Stimulated activated CD4-positive, alpha-beta T cell treated with anti-CD3 and anti-CD28 coated beads, Interleukin-1b, Interleukin-23, amount 100 ng/mL, for 48 hours (primary cell): ENCODE data around the gene PRCD.
"Not testable (repeated sequence)": the region's sequence is repeated elsewhere in the genome, so short reads cannot be mapped to it uniquely, and the experiment has no call there.

Experiments
- DNase-seq: peaks from one replicate; pipeline ENCODE4 v3.0.0-alpha.2; 2020

Gene PRCD

DNA sequence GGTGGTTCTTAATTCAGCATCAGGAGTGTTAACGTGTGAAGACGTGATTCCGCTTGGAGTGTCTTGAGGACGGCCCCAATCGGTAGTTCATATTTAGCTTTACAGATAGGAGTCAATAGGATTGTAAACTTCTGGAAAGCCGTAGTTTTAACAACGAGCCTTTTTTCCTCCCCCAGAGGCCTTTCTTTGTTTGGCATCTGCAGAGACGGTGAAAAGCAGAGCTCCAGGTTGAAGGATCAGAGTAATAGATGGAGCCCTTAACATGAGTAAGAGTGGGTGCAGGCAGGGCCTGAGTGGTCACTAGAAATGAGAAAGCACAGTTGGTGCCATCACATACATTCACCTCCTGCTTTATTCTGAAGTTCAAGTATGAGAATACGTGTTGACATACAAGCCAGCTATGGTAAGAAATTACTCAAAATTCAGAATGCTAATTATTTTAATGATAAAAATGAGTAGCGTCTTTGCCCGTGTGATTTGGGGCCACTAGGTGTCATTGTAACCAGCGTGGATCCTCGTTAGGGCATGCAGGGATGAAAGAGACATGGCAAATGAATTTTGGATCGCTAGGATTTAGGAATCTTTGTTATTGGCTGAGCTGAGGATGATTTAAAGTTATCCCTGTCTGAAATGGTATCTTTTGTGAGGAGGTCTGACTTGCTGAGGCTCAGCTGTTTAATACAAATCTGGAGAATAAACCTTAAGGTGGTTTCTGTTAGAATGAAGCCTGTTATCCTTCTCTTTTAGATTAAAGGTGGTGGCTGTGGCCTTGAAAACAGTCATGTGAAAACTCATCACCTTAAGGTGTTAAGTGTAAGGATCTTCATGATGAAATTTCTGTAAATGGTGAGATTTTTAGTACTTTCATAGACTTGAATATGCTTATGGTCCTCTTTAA lies 18.6 kb downstream of the PRCD start:
- DNase-seq = no peak

DNA sequence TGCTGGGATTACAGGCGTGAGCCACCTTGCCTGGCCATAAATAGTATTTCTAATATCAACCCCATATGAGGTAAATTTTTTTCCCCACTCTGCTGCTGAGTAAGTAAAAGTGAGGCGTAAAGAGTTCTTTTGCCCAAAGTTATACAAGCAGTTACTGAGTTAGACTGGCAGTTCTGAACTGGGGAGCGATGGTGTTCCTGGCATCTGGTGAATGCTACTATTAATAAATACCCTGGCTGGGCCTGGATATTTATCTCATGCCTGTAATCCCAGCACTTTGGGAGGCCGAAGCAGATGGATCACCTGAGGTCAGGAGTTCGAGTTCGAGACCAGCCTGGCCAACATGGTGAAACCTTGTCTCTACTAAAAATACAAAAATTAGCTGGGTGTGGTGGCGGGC lies 19.6 kb downstream of the PRCD start:
- not testable (repeated sequence) for DNase-seq

DNA sequence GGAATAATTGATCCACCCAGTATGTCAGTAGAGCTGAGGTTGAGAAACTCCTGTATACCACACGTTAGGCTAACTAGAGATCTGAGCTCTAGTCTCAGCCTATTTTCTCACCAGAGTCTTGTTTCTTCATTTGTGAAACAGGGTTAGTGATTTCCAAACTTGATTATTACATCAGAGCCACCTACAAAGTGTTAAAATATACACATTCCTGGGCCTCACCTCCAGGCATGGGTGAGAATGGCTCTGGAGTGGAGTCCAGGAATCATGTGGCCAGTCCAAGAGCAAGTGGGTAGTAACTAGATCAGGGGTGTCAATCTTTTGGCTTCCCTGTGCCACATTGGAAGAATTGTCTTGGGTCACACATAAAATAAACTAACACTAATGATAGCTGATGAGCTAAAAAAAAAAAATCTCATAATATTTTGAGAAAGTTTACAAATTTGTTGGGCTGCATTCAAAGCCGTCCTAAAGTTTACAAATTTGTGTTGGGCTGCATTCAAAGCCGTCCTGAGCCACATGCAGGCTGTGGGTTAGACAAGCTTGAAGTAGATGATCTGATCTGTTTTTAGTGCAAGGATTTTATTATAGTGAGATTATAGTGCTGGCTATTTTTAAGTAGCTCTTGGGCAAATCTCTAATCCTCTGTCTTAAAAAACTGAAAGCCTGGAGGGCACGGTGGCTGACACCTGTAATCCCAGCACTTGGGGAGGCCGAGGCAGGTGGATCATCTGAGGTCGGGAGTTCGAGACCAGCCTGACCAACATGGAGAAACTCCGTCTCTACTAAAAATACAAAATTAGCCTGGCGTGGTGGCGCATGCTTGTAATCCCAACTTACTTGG lies 20.4 kb downstream of the PRCD start:
- DNase-seq = no peak

DNA sequence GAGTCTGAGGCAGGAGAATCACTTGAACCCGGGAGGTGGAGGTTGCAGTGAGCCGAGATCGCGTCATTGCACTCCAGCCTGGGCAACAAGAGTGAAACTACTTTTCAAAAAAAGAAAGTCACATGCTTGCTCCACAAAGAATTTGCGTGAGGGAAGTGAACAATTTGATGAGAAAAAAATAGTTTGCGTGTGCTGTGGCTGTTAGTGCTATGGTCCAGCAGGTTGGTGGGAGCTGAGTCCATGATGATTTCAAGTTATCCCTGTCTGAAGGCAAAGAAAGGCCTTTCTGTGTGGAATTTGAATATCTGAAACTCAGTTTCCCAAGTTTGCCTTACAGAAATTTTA lies 21.0 kb downstream of the PRCD start:
- no peak for DNase-seq

DNA sequence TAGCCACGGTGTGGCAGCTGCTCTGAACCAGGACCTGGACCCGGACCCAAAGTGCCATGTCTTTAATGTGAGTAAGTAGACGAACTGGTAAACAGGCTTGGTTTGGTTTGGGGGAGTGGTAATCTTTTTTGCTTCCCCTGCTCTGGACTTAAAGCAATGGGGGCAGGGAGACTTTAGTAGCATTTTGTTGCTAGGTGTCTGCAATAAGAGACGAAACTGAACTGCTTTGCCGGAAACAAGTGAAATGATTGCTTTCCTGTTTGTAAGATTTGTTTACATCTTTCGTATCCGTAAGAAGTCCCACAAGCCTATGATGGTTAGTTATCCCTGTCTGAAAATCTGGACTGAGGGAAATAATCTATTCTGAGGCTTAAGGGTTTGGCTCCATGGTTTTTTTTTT lies 21.5 kb downstream of the PRCD start:
- DNase-seq = no peak

DNA sequence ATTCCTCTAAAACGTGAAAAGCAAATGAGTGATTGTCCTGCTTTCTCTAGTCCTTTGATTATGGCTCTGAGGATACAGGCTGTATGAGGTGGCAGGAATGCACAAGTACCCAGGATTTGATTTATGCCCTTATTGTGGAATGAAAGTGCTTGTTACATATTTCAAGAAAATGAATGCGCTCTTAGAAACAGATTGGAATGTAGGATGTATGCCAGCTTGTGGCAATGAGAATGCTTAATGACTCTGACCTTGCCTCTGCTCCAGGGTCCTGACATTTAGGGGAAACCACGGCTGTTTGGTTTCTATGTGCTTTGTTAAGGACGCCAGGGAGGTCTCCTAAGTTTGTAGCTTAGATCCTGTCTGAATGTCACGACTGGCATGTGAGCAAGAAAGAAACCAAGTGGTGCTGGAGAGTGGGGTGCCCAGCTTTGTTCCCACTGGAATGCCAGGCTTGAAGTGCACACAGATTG lies 22.0 kb downstream of the PRCD start:
- no peak for DNase-seq

DNA sequence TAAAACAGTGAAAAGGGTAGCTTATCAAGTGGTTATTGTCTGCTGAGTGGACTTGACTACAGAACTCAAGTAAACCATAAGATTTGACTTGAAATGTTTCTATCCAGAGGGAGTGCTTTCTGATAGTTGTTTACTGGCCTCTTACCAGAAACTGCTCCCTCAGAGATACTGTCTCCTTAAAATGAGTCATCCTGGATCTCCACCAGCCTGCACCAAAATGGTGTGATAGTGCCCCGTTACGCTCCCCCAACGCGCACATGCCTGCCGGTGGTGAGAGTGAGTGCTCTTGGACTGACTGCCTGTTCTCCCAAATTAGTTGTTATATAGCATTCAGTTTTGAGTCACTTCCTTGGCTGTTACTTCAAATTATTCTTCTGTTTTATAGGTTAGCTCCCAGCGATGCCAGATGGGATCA lies 22.9 kb downstream of the PRCD start:
- no peak for DNase-seq

DNA sequence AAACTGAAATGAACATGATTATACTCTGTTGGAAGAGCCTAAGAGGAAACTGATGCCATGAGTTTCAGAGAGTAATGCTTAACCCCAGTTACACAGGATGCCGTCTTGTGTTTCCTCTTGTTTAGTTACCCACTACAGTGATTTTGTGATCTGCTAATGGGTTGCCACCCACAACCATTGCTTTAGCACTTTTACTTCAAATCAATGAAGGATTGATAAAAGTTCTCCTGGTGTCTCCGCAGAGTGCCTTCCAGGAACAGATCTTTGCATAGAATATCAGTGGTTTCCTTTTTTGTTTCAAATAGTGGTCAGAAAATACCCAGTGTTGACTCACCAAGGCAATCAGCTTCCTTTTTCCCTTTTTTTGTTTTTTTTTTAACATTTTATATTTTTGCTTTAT lies 23.5 kb downstream of the PRCD start:
- not testable (repeated sequence) for DNase-seq

DNA sequence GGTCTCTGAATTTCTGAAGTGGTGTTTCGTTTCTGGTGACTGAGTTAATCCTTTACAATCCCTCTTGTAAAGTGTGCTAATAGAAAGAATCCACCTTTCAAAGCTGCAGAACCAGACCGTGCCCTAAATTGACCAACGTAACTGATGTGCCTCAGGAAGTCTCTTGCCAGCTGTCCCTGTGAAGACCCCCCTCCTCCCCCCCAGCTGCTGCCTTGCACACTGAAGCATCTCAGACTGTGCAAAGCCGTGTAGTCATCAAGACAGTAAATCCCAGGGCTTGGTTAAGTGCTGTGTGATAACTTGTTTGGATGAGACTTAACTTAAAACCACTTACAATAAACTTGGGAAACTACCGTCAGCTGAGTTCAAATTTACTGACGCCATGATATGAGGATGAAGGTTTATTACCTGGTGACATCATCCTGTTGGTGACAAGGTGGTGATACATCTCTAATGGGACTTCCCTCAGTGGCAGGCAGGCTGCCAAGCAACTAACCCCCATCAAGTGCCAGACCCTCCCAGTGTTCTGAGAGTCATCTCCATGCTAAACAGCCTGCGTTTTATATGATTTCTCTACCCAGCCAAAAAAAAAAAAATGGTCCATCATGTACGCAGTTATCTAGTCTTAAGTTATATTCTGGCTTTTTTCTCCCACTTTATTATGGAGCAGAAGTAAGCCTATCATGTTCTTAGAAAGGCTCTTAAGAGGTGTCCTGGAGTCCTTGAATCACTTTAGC lies 25.3 kb downstream of the PRCD start:
- DNase-seq = peak; percentile 32

DNA sequence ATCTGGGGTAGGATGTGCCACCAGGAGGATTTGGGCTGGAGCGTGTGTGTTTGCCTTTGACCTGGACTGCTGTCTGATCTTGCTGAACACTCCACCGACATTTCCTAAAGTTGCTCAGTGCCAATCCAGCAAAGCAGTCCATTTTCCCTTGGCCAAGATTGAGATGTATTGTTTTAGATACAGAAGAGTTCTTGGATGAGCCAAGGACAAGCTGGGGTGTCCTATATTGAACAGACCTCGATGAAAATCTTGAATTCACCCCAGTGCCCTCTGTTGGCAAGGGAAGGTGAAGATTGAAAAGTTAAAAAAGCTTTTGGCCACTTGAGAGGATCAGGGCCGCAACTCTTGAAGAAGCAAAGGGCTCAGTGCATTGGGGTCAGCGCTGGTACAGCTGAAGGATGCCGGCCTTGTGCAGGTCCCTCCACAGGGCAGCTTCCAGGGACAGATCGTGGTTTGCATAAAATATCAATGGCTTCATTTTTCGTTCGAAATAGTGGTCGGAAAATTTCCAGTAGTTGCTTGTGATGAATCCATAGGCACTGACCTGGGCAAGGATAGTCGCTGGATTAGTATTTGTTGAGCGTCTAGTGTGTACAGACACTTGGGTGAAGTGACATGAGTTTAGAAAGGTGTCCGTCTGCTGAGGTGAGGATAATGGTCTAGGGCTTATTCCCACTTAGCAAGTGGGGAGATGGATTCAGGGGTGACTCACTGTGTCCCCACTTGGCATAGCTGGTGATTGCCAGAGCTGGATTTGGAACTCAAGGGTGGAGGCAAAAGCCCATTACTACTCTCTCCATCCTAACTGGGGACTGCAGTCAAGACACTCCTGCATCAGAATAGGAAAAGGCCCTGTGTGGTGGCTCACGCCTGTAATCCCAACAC lies 26.1 kb downstream of the PRCD start:
- DNase-seq = no peak

DNA sequence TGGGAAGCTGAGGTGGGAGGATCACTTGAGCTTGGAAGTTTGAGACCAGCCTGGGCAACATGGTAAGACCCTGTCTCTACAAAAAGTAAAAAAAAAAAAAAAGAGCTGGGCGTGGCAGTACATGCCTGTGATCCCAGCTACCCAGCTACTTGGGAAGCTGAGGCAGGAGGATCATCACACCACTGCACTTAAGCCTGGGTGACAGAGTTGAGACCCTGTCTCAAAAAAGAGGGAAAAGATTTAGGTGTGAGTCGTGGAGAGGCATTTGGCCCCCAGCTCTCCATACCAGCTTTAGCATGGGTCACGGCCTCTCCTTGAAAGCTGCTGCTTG lies 26.7 kb downstream of the PRCD start:
- DNase-seq = no peak

DNA sequence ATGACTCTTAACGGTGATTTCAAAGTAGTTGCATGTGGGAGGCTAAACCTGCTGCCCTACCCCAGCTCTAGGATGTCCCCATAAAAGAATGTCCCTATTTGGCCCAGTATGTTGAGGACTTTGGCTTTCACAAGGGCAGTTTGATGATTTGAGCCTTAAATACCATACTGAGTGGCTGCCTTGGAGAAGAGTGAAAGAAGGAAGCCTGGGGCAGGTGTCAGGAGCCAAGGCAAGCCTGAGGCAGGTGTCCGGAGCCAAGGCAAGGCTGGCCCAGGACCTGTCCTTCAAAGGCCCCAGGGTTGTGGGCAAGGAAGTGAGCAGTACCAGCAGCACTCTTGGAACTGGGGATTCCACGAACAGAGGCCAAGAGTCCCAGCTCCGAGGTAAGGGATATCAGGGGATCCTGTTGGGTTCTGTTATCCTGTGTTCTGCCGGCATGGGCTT lies 27.2 kb downstream of the PRCD start:
- no peak for DNase-seq

DNA sequence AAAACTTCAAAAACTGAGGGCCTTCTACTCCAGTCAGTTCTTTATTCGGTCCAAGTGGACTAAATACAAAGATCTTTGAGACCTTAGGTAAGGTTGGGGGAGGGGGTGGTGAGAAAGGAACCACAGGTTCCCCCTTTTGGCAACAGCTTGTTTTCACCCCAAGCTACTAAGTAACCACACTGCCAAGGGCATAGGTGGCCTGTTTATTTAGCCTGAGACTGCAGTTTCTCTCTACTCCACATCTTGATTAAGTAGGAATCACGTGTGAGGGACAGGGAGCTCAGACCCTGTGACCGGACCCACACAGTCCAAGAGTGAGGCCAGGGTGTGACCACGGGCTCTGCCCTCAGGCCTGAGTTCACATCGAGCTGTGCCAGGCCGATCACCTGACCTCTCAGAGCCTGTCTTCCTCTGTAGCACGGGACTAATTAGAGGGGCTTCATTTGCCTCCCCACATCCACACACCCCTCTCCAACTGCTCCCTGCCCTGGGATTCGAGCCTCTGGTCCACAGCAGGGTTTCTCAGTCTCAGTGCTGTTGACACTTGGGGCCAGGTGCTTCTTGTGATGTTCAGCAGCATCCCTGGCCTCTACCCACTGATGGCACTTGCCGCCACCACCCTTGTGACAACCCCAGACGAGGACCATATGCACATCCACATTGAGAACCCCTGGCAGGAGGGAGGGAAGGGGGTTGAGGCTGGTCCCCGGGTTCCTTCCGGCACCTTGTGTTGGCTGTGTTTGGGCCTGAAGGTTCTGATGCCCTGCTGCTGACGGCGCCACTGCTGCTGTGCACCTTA lies 28.0 kb downstream of the PRCD start:
- DNase-seq = no peak

DNA sequence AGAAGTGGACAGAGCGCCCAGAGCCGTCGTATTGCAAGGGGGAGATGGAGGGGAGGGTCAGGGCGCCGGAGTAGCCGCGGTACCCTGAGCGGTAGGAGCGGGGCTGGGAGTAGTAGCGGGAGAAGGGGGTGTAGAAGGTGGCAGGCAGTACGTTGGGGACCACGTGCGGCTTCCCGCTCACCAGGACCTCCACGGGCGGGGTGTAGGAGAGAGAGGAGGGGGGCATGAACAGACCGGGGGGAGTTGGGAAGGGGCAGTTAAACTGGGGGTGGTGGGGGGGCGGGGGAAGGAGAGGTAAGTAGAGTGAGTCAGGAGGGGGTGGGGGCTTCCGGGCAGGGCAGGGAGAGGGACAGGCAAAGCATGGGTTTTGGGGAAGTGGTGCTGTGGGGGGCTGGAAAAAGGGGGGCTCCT lies 29.0 kb downstream of the PRCD start:
- no peak for DNase-seq

DNA sequence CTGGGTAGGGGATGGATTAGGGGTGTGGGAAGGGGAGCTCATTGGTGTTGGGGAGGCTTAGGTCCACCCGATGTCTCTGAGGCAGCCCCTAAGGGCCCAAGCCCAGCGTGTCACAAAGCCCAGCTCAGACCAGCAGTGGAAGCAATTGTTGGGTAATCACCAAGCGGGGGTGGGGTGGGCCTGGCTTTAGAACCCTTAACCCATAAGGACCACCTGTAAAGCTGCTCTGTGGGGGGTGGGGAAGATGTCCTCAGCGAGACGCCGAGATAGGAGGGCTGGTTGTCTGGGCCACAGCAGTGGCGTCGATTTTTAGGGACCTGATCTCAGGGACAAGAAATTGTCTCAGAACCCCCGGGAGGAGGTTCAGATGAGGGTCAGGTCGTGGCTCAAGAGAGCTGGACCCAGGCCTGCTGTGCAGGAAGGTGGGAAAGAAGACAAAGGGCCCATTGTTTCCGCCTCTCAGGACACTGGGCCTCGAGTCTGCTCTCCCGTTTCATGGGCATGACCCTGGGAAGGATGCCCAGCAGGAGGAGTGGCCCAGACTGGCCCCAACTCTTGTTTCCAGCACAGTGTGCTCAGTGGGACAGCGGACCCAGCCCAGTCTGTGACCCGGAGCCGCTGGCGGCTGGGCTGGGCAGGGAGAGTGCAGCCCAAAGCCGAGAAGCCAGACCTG lies 29.9 kb downstream of the PRCD start:
- no peak for DNase-seq

DNA sequence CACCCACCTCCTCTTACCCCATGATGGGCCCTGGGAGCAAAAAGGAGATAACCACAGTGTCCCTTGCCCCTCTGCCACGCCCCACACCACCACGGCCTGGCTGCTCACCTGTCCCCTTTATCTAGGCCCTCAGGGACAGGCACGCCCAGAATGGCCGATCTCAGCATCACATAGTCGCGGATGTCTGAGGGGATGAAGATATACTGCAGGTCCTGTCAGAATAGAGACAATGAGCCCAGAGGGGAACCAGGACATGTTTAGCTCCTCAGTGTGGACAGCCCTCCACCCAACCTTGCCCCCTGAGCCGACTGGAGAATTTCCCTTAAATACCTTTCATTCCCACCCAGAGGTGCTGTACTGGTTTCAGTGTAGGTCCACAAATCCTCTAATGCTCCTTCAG lies 30.6 kb downstream of the PRCD start:
- no peak for DNase-seq

DNA sequence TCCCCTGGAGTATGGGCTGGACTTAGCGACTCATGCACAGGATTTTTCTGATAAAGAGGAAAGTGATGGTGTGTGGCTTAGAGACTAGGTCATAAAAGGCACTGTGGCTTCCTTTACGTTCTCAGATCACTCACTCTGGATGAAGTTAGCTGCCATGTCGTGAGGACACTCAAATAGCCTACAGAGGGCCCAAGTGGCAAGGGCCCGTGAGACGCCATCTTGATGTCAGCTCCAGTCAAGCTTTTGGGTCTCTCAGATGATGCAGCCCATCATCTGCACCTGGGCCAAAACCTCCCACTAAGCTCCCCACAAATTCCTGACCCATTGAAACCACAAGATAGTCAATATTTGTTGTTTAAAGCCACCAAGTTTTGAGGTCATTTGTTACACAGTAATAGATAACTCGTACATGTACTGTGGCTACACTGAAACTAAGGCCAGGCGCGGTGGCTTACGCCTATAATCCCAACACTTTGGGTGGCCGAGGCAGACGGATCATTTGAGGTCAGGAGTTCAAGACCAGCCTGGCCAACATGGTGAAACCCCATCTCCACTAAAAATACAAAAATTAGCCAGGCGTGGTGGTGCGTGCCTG lies 31.1 kb downstream of the PRCD start:
- no peak for DNase-seq

DNA sequence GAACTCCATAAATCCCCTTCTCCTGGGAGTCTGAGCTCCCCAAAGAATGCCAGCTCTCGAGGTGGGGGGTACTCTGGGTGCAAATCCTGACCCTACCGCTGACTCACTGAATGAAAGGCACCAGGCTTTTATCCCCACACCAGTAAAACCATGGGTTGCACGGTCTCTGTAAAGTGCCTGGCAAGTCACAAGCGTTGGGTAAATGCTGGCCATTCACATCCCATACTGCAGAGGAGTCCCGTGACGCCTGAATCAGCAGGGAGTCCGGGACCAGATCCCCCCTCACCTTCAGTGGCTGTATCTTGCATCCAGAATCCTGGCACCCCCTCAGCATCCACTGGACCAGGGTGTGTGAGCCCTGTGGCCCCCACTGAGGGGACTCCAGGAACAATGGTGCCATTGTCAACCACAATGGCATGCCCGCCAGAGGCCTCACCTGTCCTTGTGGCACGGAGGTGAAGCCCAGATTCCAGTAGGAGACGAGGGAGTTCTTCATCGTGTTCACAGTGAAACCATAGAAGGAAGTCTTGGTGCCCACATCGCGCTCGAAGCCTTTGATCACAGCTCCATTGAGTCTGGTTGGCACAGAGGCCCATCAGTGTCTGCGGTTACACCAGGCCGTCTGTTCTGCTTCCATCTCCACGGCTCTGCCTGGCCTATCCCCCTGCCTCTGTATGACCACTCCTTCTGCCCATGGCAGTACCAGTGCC lies 32.5 kb downstream of the PRCD start:
- DNase-seq = no peak

DNA sequence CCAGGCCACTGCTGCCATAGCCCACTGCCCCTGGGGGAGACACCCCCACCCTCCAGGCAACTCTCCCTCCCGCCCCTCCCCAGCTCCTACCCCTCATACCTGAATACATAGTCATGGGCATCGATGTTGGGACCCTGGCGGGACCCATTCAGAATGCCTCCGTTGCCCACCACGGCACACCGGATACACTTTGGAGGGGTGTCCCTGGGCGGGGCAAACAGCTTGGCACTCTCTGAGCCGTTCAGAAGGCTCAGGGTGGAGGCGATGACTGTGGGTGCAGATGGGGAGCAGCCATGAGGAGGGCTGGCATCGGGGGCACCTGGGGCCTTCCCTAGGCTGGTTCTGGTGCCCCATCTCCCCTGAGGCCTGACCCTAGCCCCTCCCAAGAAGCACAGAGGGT lies 33.3 kb downstream of the PRCD start:
- DNase-seq = no peak

DNA sequence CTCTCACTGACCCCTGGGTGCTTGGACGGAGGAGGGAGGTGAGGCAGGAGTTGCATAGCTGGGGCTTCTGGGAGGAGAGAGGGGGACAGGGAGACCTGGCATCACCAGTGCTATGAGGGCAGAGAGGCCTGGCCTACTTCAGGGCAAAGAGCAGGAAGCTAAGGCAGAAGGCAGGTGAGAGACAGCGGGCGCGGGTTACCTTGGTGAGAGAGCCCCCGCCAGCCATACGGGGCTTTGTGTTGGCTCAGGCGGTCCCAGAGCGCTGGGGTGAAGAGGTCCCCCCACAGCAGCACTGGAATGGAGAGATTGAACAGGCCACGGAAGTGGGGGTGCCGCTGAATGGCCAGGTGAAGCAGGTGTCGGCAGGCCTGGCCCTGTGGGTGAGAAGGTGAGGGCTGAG lies 34.3 kb downstream of the PRCD start:
- no peak for DNase-seq
